GM23248 (cell line): Measurements from ENCODE around the gene PKD1.

Source experiments
- EZH2 ChIP-seq: fragments of 200-600 bp; sonication (generic); IDR thresholded peaks from 2 replicates; pipeline ENCODE4 v1.6.1; 2018; ENCODE audit warnings: antibody characterized with exemption, mild to moderate bottlenecking; ENCODE audit not compliant: insufficient read depth, poor library complexity, severe bottlenecking
- EZH2phosphoT487 ChIP-seq: fragments of 200-600 bp; sonication (generic); IDR thresholded peaks from 2 replicates; pipeline ENCODE4 v1.6.1; 2018; ENCODE audit warnings: antibody characterized with exemption, moderate library complexity, mild to moderate bottlenecking, low read depth; ENCODE audit not compliant: insufficient read depth

DNA sequence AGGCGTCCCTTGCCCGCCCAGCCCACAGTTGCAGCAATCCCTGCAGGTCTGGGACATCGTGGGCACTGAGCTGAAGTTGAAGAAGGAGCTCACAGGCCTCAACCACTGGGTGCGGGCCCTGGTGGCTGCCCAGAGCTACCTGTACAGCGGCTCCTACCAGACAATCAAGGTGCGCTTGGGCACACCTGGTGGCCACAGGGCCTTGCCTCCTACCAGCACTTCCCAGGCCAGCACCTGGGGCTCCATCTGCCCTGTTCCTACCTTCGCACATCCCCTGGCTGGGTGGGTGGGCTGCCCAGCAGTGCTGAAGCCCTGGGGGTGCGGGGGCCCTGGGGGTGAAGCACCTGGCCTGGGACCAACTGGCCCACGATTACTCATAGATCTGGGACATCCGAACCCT, 39.8 kb upstream of the PKD1 start:
- no peak for TF ChIP-seq EZH2phosphoT487
- TF ChIP-seq EZH2: no peak
